Rectal smooth muscle tissue (tissue), 1 donor: ENCODE measurements around the gene SRPX2.

Experiments used
- H3K27ac ChIP-seq: one replicate; pipeline ENCODE4 v1.7.0; 2013; ENCODE audit warnings: low read depth, low read length, inconsistent platforms
- H3K27me3 ChIP-seq: one replicate; pipeline ENCODE4 v1.7.0; 2013; ENCODE audit warnings: low read length; ENCODE audit not compliant: control insufficient read depth, insufficient read depth
- H3K36me3 ChIP-seq: one replicate; pipeline ENCODE4 v1.7.0; 2013; ENCODE audit warnings: low read length; ENCODE audit not compliant: control insufficient read depth, insufficient read depth
- H3K4me1 ChIP-seq: one replicate; pipeline ENCODE4 v1.7.0; 2013; ENCODE audit warnings: low read length; ENCODE audit not compliant: control insufficient read depth, insufficient read depth
- H3K4me3 ChIP-seq: one replicate; pipeline ENCODE4 v1.7.0; 2013; ENCODE audit warnings: low read length
- H3K9ac ChIP-seq: one replicate; pipeline ENCODE4 v1.7.0; 2013; ENCODE audit warnings: low read length

SRPX2 gene

DNA sequence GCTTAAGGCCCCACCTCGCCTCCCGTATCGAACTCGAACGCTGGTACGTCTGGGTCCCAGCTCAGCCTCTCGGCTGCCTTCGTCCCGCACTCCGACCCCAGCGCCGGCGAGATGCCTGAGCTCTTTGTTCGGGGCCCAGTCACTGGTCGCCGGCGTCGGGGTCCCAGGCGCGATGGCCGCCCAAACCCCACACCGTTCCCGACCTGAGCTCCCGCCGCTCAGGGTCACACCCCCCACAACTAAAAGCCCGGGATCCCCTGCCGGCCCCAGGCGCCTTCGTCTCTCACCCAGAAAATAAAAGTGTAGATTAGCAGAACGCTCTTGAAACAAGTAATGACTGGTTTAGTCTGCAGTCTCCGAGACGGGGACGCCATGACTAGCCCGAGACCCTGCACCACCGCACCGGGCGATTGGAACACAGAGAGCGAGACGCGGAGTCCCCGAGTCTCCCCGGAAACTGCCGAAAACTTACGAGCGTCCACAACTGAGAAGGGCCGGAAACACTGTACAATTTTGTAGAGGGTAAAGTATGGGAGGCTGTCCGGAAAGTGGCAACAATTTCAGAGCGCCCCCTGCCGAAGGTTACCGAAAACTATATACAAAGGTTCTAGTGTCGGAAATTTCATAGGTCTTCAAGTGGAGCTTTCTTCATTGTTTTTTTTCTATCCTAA is 7.5 kb upstream of the SRPX2 start, which contains the start of gene TSPAN6:
Gene TSPAN6 (minus strand): TSS at position 486 of the 671 bp plus-strand sequence. CDS start 112 bp downstream, at position 374.
- H3K27me3 ChIP-seq, result peaks cover 2% of the 10 kb centered on the region
- peak within 1 kb of the TSS; percentile 36 for H3K9ac ChIP-seq
- H3K36me3 ChIP-seq, result no peaks in the 10 kb centered on the region
- H3K27ac ChIP-seq, result peak within 1 kb of the TSS; percentile 55
- peak within 1 kb of the TSS; percentile 66 for H3K4me3 ChIP-seq
- no peaks in the 10 kb centered on the region for H3K4me1 ChIP-seq

DNA sequence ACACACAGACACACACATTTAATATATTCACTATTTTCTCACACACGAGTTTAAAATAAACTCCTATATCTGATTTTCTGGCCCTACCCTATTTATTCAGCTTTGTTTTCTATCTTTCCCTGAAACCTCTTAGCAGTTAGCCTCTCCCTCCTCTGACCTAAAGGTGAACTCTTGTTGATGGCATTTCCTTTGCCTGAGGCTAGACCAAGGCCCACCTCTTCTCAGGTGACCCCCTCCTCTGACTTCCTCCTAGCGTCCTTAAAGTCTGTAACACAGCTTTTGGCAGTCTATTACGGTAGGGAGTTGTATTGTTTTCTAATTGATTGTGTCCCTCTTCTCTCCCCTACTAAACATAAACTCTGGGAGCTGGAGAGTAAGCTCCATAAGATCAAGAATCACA is 1.7 kb upstream of the SRPX2 start:
- H3K27me3 ChIP-seq, result peaks cover 5% of the 10 kb centered on the region
- H3K9ac ChIP-seq, result no peak overlapping the region
- H3K4me3 ChIP-seq, result no peak overlapping the region
- H3K27ac ChIP-seq, result no peak overlapping the region
- no peaks in the 10 kb centered on the region for H3K36me3 ChIP-seq
- H3K4me1 ChIP-seq, result no peaks in the 10 kb centered on the region

DNA sequence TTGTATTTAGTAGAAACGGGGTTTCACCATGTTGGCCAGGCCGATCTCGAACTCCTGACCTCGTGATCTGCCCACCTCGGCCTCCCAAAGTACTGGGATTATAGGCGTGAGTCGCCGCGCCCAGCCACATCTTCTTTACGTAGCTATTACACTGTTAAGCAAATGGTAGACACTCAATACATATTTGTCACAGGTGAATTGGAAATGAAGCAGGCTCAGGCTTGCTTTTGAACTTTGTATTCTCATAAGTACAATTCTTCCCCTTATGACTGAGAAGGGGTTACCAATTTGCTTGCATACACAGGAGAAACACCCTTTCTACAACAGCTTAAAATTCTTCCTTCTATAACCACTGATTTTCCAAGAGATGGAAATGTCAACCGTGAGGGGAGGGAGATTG is 787 bp upstream of the SRPX2 start:
- Histone ChIP-seq H3K27me3 (peaks cover 5% of the 10 kb centered on the region), H3K36me3 (no peaks in the 10 kb centered on the region), H3K4me3 (no peak overlapping the region), H3K4me1 (no peaks in the 10 kb centered on the region), H3K9ac (no peak overlapping the region), H3K27ac (no peak overlapping the region)

DNA sequence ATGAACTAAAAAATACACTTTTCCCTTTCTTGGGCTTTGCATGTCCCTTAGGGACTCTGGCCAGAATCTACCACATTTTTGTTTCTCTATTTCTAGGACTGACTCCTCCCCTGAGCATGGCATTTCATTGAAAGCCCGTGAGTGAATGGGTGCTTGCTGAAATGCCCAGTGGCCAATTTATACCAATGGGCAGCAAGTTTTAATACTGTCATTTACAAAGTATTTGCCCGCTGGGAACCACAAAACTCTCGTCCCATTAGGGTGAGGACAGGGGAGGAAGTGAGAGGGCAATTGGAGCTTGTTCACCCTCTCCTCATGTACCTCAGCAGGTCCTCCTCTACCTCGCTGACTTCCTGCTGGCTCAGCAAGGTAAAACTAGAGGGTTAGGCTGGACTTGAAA is 1.1 kb downstream of the SRPX2 start:
- H3K4me1 ChIP-seq, result no peaks in the 10 kb centered on the region
- no peak overlapping the region for H3K4me3 ChIP-seq
- no peak overlapping the region for H3K27ac ChIP-seq
- H3K27me3 ChIP-seq, result peaks cover 3% of the 10 kb centered on the region
- no peak overlapping the region for H3K9ac ChIP-seq
- H3K36me3 ChIP-seq, result no peaks in the 10 kb centered on the region

DNA sequence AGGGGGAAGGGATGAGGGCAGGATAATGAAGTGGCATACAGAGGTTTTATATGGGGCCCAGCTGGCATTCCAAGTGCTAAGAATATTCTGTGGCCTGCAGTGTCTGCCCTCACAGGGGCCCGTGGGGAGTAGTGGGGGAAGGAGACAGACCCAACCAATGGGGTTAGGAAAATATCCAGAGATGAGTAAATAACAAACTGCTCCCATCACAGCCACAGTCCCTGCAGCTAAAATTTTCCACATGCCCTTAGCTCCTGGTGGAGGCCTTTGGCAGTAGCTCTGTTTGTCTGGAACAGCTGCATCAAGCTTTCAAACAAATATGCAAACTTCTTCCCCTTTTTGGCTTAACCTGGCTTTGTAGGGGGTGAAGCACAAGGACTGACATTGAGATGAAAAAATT is 3.1 kb downstream of the SRPX2 start:
- Histone ChIP-seq H3K36me3 (no peaks in the 10 kb centered on the region), H3K27ac (no peak overlapping the region), H3K4me1 (no peaks in the 10 kb centered on the region), H3K9ac (no peak overlapping the region), H3K27me3 (peaks cover 3% of the 10 kb centered on the region), H3K4me3 (no peak overlapping the region)

DNA sequence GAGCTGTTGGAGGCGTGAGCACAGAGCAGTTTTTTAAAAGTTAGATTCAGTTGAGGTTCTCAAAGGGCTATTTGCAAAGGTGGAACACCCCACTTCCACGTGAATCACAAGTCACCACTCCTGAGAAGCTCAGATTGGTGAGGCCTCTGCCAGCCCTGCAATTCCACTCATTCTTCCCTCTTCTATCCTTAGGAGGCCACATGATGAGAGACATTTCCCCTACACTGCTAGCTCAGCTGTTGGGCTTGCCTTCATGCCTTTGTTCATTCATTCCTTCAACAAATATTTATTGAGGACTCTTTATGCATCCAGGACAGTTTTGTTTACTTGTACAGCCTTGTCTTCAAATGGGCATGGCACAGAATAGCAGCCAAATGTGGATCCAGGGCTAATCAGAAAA is 3.7 kb downstream of the SRPX2 start:
- H3K36me3 ChIP-seq, result no peaks in the 10 kb centered on the region
- H3K27me3 ChIP-seq, result peaks cover 3% of the 10 kb centered on the region
- peak overlapping the region; percentile 65 for H3K27ac ChIP-seq
- no peak overlapping the region for H3K4me3 ChIP-seq
- H3K4me1 ChIP-seq, result no peaks in the 10 kb centered on the region
- H3K9ac ChIP-seq, result no peak overlapping the region

DNA sequence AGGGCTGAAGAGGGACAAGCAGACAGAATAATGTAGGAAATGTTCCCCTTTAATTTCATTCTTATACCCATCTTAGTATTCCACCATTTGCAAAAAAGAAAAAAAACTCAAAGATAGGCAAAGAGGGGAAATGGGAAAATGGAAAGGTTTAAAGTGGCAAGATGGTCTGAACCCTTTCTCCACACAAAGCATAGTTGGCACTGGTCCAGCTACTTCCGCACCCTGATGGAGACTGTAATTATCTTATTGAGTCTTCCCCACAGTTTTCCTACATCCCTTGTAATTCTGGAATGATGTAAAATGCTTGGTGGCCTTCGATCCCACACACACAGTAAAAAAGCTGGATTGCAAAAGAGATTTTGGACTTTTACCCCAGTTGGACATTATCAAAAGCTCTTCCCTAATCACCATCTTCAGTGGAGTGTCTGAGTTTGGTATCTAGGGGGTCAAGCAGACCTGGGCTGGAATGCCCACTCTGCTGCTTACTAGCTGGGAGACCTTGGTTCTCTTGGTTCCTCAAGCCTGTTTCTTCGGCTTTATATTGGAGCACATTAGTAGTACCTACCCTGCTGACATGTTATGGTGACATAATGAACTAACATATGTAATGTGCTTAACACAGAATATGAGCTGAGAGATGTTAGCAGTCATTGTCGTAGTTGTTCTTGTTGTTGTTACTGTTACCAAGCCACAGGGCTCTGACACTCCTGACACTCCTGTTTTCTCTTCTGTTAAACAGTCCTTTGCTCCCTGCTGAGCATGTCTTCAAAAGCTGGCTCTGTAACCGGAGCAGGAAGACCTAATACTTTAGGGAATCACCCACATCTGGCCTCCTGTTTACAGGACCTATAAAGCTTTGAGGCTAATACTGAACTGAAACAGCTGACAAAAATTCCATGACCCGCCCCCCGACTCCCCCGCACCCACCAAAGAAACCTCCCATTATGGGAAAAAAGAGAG is 4.7 kb downstream of the SRPX2 start:
- no peak overlapping the region for H3K4me3 ChIP-seq
- H3K27ac ChIP-seq, result peak overlapping the region; percentile 65
- no peaks in the 10 kb centered on the region for H3K36me3 ChIP-seq
- H3K9ac ChIP-seq, result no peak overlapping the region
- no peaks in the 10 kb centered on the region for H3K4me1 ChIP-seq
- H3K27me3 ChIP-seq, result peaks cover 3% of the 10 kb centered on the region

DNA sequence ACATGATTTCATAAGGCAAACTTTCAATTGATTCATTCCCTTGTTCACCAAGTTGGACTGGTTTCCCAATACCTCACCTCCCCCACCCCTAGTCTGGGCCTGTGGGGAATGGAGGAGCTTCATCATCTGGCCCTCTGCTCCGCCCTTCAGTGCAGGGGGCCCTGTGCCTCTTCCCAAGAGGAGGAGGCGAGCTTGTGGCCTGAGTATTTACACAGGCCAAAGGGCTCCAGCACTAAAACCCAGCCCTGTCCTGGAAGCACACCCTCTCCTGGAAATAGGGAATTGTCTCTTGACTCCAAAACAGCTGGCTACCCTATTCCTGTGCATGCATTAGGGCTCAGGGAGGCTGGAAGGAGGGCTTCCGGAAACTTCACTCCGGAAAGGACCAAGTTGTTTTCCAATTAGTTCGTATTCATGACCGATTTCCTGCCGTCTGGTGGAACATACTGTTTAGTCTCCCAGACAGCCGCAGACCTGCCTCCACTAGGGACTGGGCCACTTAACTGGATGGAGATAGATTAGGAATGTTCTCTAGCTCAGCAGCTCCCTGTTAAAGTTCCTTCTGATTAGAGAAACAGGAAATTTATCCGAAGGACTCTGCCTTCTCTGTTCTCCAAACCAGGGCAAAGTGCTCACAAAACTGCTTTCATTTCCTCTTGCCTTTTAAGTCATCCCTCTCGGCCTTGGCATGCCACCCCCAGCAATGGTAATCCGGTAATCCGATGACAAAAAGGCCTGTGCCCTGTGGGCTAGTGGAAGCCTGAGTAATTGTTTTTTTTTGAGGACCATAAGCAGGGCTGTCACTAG is 5.8 kb downstream of the SRPX2 start:
- no peaks in the 10 kb centered on the region for H3K4me1 ChIP-seq
- H3K9ac ChIP-seq, result no peak overlapping the region

DNA sequence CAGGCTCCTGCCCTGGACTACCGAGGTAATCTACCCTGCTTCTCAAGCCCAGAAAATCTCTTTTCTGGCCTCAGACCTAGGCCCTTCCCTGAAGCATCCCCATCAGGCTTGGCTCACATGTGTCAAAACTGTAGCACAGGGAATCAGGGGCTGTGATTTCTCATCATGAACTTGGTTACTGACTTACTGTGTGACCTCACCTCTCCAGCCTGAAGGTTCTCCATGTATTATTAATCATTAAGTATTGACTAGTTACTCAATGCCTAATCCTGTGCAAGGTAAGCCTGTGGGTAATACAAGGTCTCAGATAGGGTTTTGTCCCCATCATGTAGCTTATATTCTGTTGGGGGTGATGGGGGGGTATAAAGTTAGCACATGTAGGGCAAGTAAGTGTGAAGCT is 6.8 kb downstream of the SRPX2 start:
- Histone ChIP-seq H3K9ac (no peak overlapping the region), H3K4me1 (no peaks in the 10 kb centered on the region), H3K27ac (peak overlapping the region; percentile 65), H3K27me3 (no peaks in the 10 kb centered on the region), H3K36me3 (no peaks in the 10 kb centered on the region), H3K4me3 (no peak overlapping the region)

More for the DNA sequence above, 5.8 kb downstream of the SRPX2 start:
- H3K27me3 ChIP-seq, result no peaks in the 10 kb centered on the region
- peak overlapping the region; percentile 65 for H3K27ac ChIP-seq
- H3K36me3 ChIP-seq, result no peaks in the 10 kb centered on the region
- peak overlapping the region; percentile 21 for H3K4me3 ChIP-seq

DNA sequence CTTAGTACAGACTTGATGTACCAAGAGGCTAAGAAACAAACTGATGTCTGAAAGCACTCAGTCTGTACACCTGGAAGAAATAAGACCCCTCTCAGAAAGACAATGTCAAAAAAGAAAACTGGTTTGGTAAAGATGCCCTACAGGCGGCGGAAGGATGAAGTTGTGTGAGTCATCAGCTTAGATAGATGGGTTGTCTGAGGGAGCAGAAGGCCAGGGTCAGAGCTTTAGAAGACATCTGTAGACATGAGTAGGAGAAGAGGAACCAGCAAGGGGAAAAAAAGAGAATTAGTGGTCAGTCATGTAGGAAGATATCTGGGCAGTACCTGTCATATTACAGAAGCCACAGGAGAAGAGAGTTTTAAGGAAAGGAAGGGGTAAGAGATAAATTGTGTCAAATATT is 8.3 kb downstream of the SRPX2 start:
- H3K4me3 ChIP-seq, result no peak overlapping the region
- H3K27me3 ChIP-seq, result no peaks in the 10 kb centered on the region
- no peak overlapping the region for H3K27ac ChIP-seq
- no peaks in the 10 kb centered on the region for H3K4me1 ChIP-seq
- H3K36me3 ChIP-seq, result no peaks in the 10 kb centered on the region
- H3K9ac ChIP-seq, result no peak overlapping the region

DNA sequence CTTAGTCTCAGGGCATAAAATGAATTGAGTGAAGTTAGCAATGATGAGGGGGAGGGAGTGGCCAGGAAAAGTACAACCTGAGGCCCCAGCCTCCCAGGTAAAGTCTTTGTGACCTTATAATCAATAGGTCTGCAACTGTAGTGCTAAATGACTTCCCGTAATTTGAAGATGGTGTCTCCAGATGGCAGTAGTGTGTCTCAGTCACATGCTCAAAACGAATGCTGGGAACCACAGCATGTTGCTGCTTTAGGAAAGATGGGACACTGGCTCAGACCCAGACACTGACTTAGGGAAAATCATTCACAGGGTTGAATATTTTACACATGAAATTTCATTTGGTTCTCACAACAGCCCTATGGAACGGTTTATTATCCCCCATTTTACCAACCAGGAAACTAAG is 10.3 kb downstream of the SRPX2 start:
- Histone ChIP-seq H3K9ac (no peak overlapping the region), H3K4me1 (no peaks in the 10 kb centered on the region), H3K36me3 (no peaks in the 10 kb centered on the region), H3K4me3 (no peak overlapping the region), H3K27ac (no peak overlapping the region), H3K27me3 (no peaks in the 10 kb centered on the region)

DNA sequence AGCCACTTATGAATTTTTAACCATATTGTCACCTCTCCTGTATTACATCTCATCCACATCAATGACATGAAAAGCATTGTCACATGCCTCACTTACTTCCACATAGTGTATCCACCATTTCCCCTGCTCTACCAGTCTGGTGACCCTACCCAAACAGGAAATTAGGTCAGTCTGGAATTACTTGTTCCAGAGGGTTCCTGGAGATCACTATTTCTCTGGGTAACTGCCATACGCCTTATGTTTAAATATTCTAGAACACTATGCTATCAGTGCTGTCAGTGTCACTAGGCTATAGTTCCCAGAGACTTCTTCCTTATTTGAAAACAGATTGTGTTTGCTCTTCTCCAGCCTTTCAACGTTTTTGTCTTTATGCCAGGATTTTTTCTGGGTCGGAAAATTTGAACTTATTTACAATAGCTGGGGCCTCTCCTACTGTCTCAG is 15.0 kb downstream of the SRPX2 start:
- H3K9ac ChIP-seq, result no peak overlapping the region

More for the DNA sequence above, 15.0 kb downstream of the SRPX2 start:
- Histone ChIP-seq H3K27ac (no peak overlapping the region), H3K27me3 (no peaks in the 10 kb centered on the region), H3K36me3 (no peaks in the 10 kb centered on the region), H3K4me3 (no peak overlapping the region), H3K4me1 (no peaks in the 10 kb centered on the region)
